H1 (cell line): ENCODE results near the gene CGB7. TPM values are rescaled to one million over a fixed set of nuclear protein-coding genes. Genes with fewer than 3 reads are reported as not detected.

Experiments used
- CTCF ChIA-PET: fragments of 300-600 bp; sonication (Branson Sonifier 250); formaldehyde crosslinking; loops from one replicate; lab custom pipeline; 2021; ENCODE audit not compliant: partially characterized antibody; lab: Charles Lee
- POLR2A ChIA-PET: fragments of 300-600 bp; sonication (Branson Sonifier 250); formaldehyde crosslinking; loops from one replicate; lab custom pipeline; 2021; ENCODE audit warnings: inconsistent platforms; ENCODE audit not compliant: partially characterized antibody; lab: Charles Lee
- DNase-seq, 2 experiments: peaks; one replicate each; pipeline versions ENCODE4 v3.0.0 to v3.0.0-alpha.2; 2010 to 2022; ENCODE audit warnings: low spot score in 2 of 2, low read depth in 1 of 2, mixed read lengths in 1 of 2
- FAIRE-seq: peaks from 2 replicates; lab custom pipeline; 2011; peaks lifted over from hg19 to GRCh38; lab: Jason Lieb, UNC
- H2AFZ ChIP-seq: 2 replicates; pipeline ENCODE4 v1.8.1; 2012; ENCODE audit warnings: low read length, inconsistent platforms
- H2AK5ac ChIP-seq: 2 replicates; pipeline ENCODE4 v1.6.1; 2013; ENCODE audit warnings: low read depth, low read length
- H2BK120ac ChIP-seq: replicated peaks from 2 replicates; pipeline ENCODE3; 2013; ENCODE audit warnings: low read depth, low read length, inconsistent platforms
- H2BK12ac ChIP-seq: 2 replicates; pipeline ENCODE4 v1.6.1; 2013; ENCODE audit warnings: low read depth, low read length
- H2BK15ac ChIP-seq: 2 replicates; pipeline ENCODE4 v1.6.1; 2013; ENCODE audit warnings: low read length
- H2BK20ac ChIP-seq: 2 replicates; pipeline ENCODE4 v1.6.1; 2013; ENCODE audit warnings: low read length
- H2BK5ac ChIP-seq: 2 replicates; pipeline ENCODE4 v1.6.1; 2013; ENCODE audit warnings: low read depth, low read length
- H3K14ac ChIP-seq: 2 replicates; pipeline ENCODE4 v1.6.1; 2013; ENCODE audit warnings: inconsistent platforms; ENCODE audit not compliant: insufficient read length
- H3K18ac ChIP-seq: 2 replicates; pipeline ENCODE4 v1.6.1; 2013; ENCODE audit warnings: low read length; ENCODE audit errors: extremely low read depth
- H3K23ac ChIP-seq: 2 replicates; pipeline ENCODE4 v1.6.1; 2013; ENCODE audit warnings: inconsistent platforms; ENCODE audit not compliant: insufficient read length
- H3K23me2 ChIP-seq: 2 replicates; pipeline ENCODE4 v1.6.1; 2013; ENCODE audit warnings: low read depth, low read length
- H3K27ac ChIP-seq: 2 replicates; pipeline ENCODE4 v1.6.1; 2011; ENCODE audit warnings: low read depth, low read length, inconsistent platforms
- H3K27me3 ChIP-seq, 4 experiments: replicated peaks in 1 of 4; 1 replicate in 1 of 4; 2 replicates in 3 of 4; pipeline versions ENCODE4 v1.6.1 to v1.8.1; 2011 to 2013; ENCODE audit warnings: low read length in 3 of 4, mild to moderate bottlenecking in 3 of 4, inconsistent platforms in 2 of 4, mixed read lengths in 2 of 4, moderate library complexity in 1 of 4; ENCODE audit not compliant: control insufficient read depth in 3 of 4, insufficient read depth in 3 of 4; ENCODE audit errors: extremely low read depth in 1 of 4
- H3K36me3 ChIP-seq, 4 experiments: 2 replicates each; pipeline versions ENCODE4 v1.6.1 to v1.8.1; 2011 to 2013; ENCODE audit warnings: mild to moderate bottlenecking in 4 of 4, low read length in 3 of 4, moderate library complexity in 2 of 4, control low read depth in 1 of 4, inconsistent platforms in 1 of 4; ENCODE audit not compliant: insufficient read depth in 4 of 4, control insufficient read depth in 2 of 4
- H3K4ac ChIP-seq: replicated peaks from 2 replicates; pipeline ENCODE3; 2013; ENCODE audit warnings: low read length, low read depth, mixed read lengths, inconsistent platforms; ENCODE audit not compliant: insufficient read length
- H3K4me1 ChIP-seq, 4 experiments: replicated peaks in 1 of 4; 1 replicate in 1 of 4; 2 replicates in 3 of 4; pipeline versions ENCODE4 v1.6.1 to v1.8.1; 2011 to 2013; ENCODE audit warnings: low read length in 3 of 4, inconsistent platforms in 2 of 4, mixed read lengths in 1 of 4; ENCODE audit not compliant: insufficient read depth in 4 of 4, control insufficient read depth in 3 of 4
- H3K4me2 ChIP-seq, 2 experiments: 2 replicates each; pipeline versions ENCODE4 v1.6.1 to v1.8.1; 2011 to 2013; ENCODE audit warnings: low read depth in 2 of 2, low read length in 2 of 2, control low read depth in 1 of 2, inconsistent platforms in 1 of 2, mild to moderate bottlenecking in 1 of 2; ENCODE audit not compliant: insufficient read depth in 1 of 2
- H3K4me3 ChIP-seq, 4 experiments: fragments of 200-600, 300-600 bp in 1 of 4; sonication (generic), shearing (Covaris generic), sonication (Bioruptor Twin) in 1 of 4; 2 replicates each; pipeline versions ENCODE4 v1.5.1 to v1.8.1; 2011 to 2016; ENCODE audit warnings: low read length in 4 of 4, low read depth in 3 of 4, control low read depth in 2 of 4, inconsistent platforms in 2 of 4, mild to moderate bottlenecking in 2 of 4, mixed read lengths in 1 of 4, moderate library complexity in 1 of 4; ENCODE audit not compliant: insufficient read depth in 2 of 4; ENCODE audit errors: extremely low read depth in 1 of 4
- H3K56ac ChIP-seq: replicated peaks from 2 replicates; pipeline ENCODE3; 2013; ENCODE audit warnings: low read depth, mild to moderate bottlenecking, mixed read lengths, low read length, inconsistent platforms; ENCODE audit not compliant: insufficient read length
- H3K79me1 ChIP-seq: 2 replicates; pipeline ENCODE4 v1.6.1; 2013; ENCODE audit warnings: low read depth, low read length, control low read depth
- H3K79me2 ChIP-seq, 2 experiments: 2 replicates each; pipeline versions ENCODE4 v1.6.1 to v1.8.1; 2012 to 2013; ENCODE audit warnings: low read length in 2 of 2, mild to moderate bottlenecking in 2 of 2, inconsistent platforms in 1 of 2; ENCODE audit not compliant: insufficient read depth in 2 of 2, control insufficient read depth in 1 of 2
- H3K9ac ChIP-seq, 4 experiments: replicated peaks in 1 of 4; 1 replicate in 1 of 4; 2 replicates in 3 of 4; pipeline versions ENCODE4 v1.6.1 to v1.8.1; 2011 to 2013; ENCODE audit warnings: low read depth in 3 of 4, low read length in 3 of 4, control low read depth in 2 of 4, mild to moderate bottlenecking in 2 of 4, moderate library complexity in 2 of 4, inconsistent platforms in 1 of 4; ENCODE audit errors: extremely low read depth in 1 of 4
- H3K9me3 ChIP-seq, 2 experiments: 2 replicates each; pipeline versions ENCODE4 v1.6.1 to v1.8.1; 2012 to 2013; ENCODE audit warnings: mild to moderate bottlenecking in 2 of 2, moderate library complexity in 2 of 2, control low read depth in 1 of 2, inconsistent platforms in 1 of 2, low read depth in 1 of 2, low read length in 1 of 2, mixed read lengths in 1 of 2; ENCODE audit not compliant: insufficient read depth in 2 of 2
- H4K20me1 ChIP-seq, 2 experiments: replicated peaks in 1 of 2; 2 replicates each; pipeline versions ENCODE3 to v1.8.1; 2011 to 2013; ENCODE audit warnings: inconsistent platforms in 2 of 2, low read length in 2 of 2, mild to moderate bottlenecking in 1 of 2; ENCODE audit not compliant: insufficient read depth in 2 of 2, control insufficient read depth in 1 of 2
- H4K5ac ChIP-seq: 2 replicates; pipeline ENCODE4 v1.6.1; 2013; ENCODE audit warnings: low read length, low read depth, mixed read lengths, inconsistent platforms; ENCODE audit not compliant: insufficient read length
- H4K8ac ChIP-seq: 2 replicates; pipeline ENCODE4 v1.8.0; 2013; ENCODE audit warnings: mild to moderate bottlenecking, moderate library complexity, low read length, inconsistent platforms; ENCODE audit not compliant: insufficient read depth; ENCODE audit errors: extremely low read depth
- H4K91ac ChIP-seq: replicated peaks from 2 replicates; pipeline ENCODE3; 2013; ENCODE audit warnings: low read length, mixed read lengths, inconsistent platforms; ENCODE audit not compliant: insufficient read length
- ASH2L ChIP-seq: fragments of 200-600, 300-600 bp; sonication (generic); IDR thresholded peaks from one replicate; pipeline ENCODE4 v1.7.1; 2017; ENCODE audit warnings: low read length
- BCL11A ChIP-seq, 2 experiments: IDR thresholded peaks; one replicate each; pipeline ENCODE4 v1.6.1; 2011; ENCODE audit warnings: low read depth in 2 of 2, low read length in 2 of 2, mild to moderate bottlenecking in 2 of 2
- CBX5 ChIP-seq: fragments of 300-800, 300-1000 bp; sonication (generic); IDR thresholded peaks from 2 replicates; pipeline ENCODE4 v1.7.1; 2016; ENCODE audit warnings: antibody characterized with exemption, low read length, low read depth
- CEBPB ChIP-seq: IDR thresholded peaks from 2 replicates; pipeline ENCODE4 v1.6.1; 2012; ENCODE audit warnings: low read depth, low read length
- CHD1 ChIP-seq: IDR thresholded peaks from 2 replicates; pipeline ENCODE4 v1.6.1; 2012; ENCODE audit warnings: low read depth, low read length, improper control_type of control experiment
- CHD2 ChIP-seq: IDR thresholded peaks from 2 replicates; pipeline ENCODE4 v1.6.1; 2012; ENCODE audit warnings: low read length, improper control_type of control experiment
- CREB1 ChIP-seq: IDR thresholded peaks from 2 replicates; pipeline ENCODE4 v1.6.1; 2012; ENCODE audit warnings: inconsistent platforms
- EZH2 ChIP-seq: fragments of 200-600 bp; sonication (generic); IDR thresholded peaks from 2 replicates; pipeline ENCODE4 v1.7.1; 2012; ENCODE audit warnings: low read depth, mild to moderate bottlenecking, moderate library complexity, low read length, inconsistent platforms; ENCODE audit not compliant: severe bottlenecking
- JUN ChIP-seq: IDR thresholded peaks from 2 replicates; pipeline ENCODE4 v1.6.1; 2011; ENCODE audit warnings: low read depth, mild to moderate bottlenecking, improper control_type of control experiment, low read length
- KDM5A ChIP-seq: fragments of 200-600 bp; IDR thresholded peaks from 2 replicates; pipeline ENCODE4 v1.7.1; 2012; ENCODE audit warnings: mild to moderate bottlenecking, low read length, inconsistent platforms, mixed read lengths
- RNF2 ChIP-seq: fragments of 200-900, 300-1000 bp; sonication (generic); IDR thresholded peaks from 2 replicates; pipeline ENCODE4 v1.7.1; 2016; ENCODE audit warnings: borderline replicate concordance, low read depth, mild to moderate bottlenecking, antibody characterized with exemption, low read length; ENCODE audit not compliant: poor library complexity, severe bottlenecking; ENCODE audit errors: missing control alignments
- SIN3A ChIP-seq, 2 experiments: IDR thresholded peaks in 1 of 2; conservative IDR thresholded peaks in 1 of 2; 2 replicates each; pipeline ENCODE4 v1.6.1; 2011 to 2012; ENCODE audit warnings: low read length in 2 of 2, improper control_type of control experiment in 1 of 2, low read depth in 1 of 2, mild to moderate bottlenecking in 1 of 2
- SIRT6 ChIP-seq: IDR thresholded peaks from one replicate; pipeline ENCODE4 v1.7.1; 2012; ENCODE audit warnings: low read length, inconsistent platforms
- SUZ12 ChIP-seq: fragments of 200-600 bp; sonication (generic); IDR thresholded peaks from 2 replicates; pipeline ENCODE4 v1.6.1; 2012; ENCODE audit warnings: mild to moderate bottlenecking, inconsistent platforms, low read length, moderate library complexity, mixed read lengths
- ZNF274 ChIP-seq: IDR thresholded peaks from 2 replicates; pipeline ENCODE4 v1.7.0; 2012; ENCODE audit warnings: low read length, borderline replicate concordance; ENCODE audit errors: extremely low read depth
- WGBS, 2 experiments: shearing (Covaris generic) in 1 of 2; methylation state at CpG; one replicate each; pipeline versions ENCODE4 v1.1.6 to v1.1.7; 2013 to 2015; ENCODE audit warnings: low lambda C conversion rate in 2 of 2, mixed read lengths in 2 of 2, inconsistent platforms in 1 of 2, low coverage in 1 of 2, missing lambda C conversion rate in 1 of 2; ENCODE audit not compliant: insufficient replicate concordance in 2 of 2, insufficient coverage in 1 of 2, insufficient read length in 1 of 2; ENCODE audit errors: extremely low coverage in 1 of 2, missing lambda C conversion rate in 1 of 2; 5-methylcytosine and 5-hydroxymethylcytosine counted together
- polyA plus RNA-seq, 7 experiments: library from polyadenylated mRNA; depleted of rRNA in 3 of 7; stranded (reverse) in 5 of 7; unstranded in 2 of 7; fragments of >200 nt in 5 of 7; fragments of 200-250 nt in 2 of 7; gene quantifications; 1 replicate in 5 of 7; 2 replicates in 1 of 7; 4 replicates in 1 of 7; pipeline versions ENCODE4 v1.2.1 to v1.2.3, GENCODE V29; 2011 to 2013; ENCODE audit warnings: missing spikeins in 2 of 7, mixed read lengths in 2 of 7
- total RNA-seq: library from RNA; stranded (reverse); fragmentation: NEBNext Ultra II Directional; extraction: Animal tissue kit (Norgen Biotek cat#: 25700); gene quantifications from 2 replicates; pipeline ENCODE4 v1.2.1, GENCODE V29; 2021

CGB7 gene
- total and polyA plus RNA-seq, 2 of the 8 experiments (the other 6 are each of a cell fraction or from before 2014, with no cell fraction given) = 1.2 to 2.2 TPM

DNA sequence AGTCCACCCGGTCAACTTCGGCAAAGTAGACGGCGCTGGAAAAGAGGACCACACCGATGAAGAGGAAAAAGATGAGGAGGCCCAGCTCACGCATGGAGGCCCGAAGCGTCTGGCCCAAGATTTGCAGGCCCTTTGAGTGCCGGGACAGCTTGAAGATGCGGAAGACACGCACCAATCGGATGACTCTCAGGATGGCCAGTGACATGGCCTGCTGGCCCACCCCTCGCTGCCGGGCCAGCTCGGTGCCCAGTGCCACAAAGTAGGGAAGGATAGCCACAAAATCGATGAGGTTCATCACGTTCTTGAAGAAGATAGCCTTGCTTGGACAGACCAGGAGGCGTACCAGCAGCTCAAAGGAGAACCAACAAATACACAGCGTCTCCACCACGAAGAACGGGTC lies 12.9 kb upstream of the CGB7 start:
- Histone ChIP-seq H2BK20ac (no peak overlapping the region), H2BK15ac (no peak overlapping the region), H3K23me2 (peaks cover 4% of the 10 kb centered on the region), H2AFZ (no peak overlapping the region), H3K27me3 (peaks cover 26 to 78% (median 68%) of the 10 kb centered on the region in 4 experiments), H4K91ac (no peak overlapping the region), H3K4ac (no peak overlapping the region), H3K9me3 (peaks cover 0 to 5% of the 10 kb centered on the region in 2 experiments; a peak in 1 of 4 replicates), H3K18ac (no peak overlapping the region), H2BK5ac (no peak overlapping the region), H3K4me1 (peaks cover 0 to 10% (median 7%) of the 10 kb centered on the region in 4 experiments; a peak in 6 of 7 replicates), H3K36me3 (peaks cover 0 to 4% (median 0%) of the 10 kb centered on the region in 4 experiments; a peak in 1 of 8 replicates), H4K20me1 (no peaks in the 10 kb centered on the region), H3K9ac (no peak overlapping the region), H3K4me2 (no peak overlapping the region), H2AK5ac (no peak overlapping the region), H3K27ac (no peak overlapping the region), H3K56ac (no peak overlapping the region), H2BK120ac (no peak overlapping the region), H3K14ac (no peak overlapping the region), H3K4me3 (no peak overlapping the region), H3K79me2 (no peaks in the 10 kb centered on the region), H4K5ac (no peak overlapping the region), H3K79me1 (no peaks in the 10 kb centered on the region), H4K8ac (no peak overlapping the region; the same call in 1 of the 2 replicates), H3K23ac (no peak overlapping the region), H2BK12ac (no peak overlapping the region)
- CTCF ChIA-PET = interaction anchor here (0.5 to 2.2 kb wide), 8 partner anchors 12 to 228 kb away, joined by 3 to 11 read pairs (median 4); partner anchors contain the start of genes CGB2, CGB7 and GYS1
- DNase-seq = no peak
- WGBS, 2 experiments = 93% methylated on average over 21 of the region's 21 CpGs; no CpG with 5 or more reads in 1 of the 2 experiments
- FAIRE-seq = no peak
- POLR2A ChIA-PET = interaction anchor here (0.6 to 1.4 kb wide), 3 partner anchors 12 to 198 kb away, joined by 3 to 4 read pairs (median 3); partner anchors contain the start of gene PPP1R15A
- TF ChIP-seq CREB1 = no peak
- no peak for TF ChIP-seq SUZ12
- TF ChIP-seq JUN = no peak
- TF ChIP-seq SIN3A (conservative IDR thresholded peaks at IDR 0.05 in 1 of 2, IDR thresholded peaks at IDR 0.05 in 1 of 2; ENCODE audit: low read depth in 1 of 2, low read length in 2 of 2) = no peak
- no peak for TF ChIP-seq ASH2L
- TF ChIP-seq CHD2 = no peak
- TF ChIP-seq RNF2 = no peak
- no peak for TF ChIP-seq BCL11A (IDR thresholded peaks at IDR 0.05; ENCODE audit: low read depth in 2 of 2, low read length in 2 of 2)
- TF ChIP-seq CHD1 = no peak
- TF ChIP-seq CEBPB = no peak
- TF ChIP-seq ZNF274 = no peak
- TF ChIP-seq CBX5 = no peak
- TF ChIP-seq SIRT6 = no peak
- no peak for TF ChIP-seq KDM5A
- no peak for TF ChIP-seq EZH2
